Measurements from ENCODE around the gene SMC1B. TPM values are rescaled to one million over a fixed set of nuclear protein-coding genes. Genes with fewer than 3 reads are reported as not detected.

The SMC1B gene
- total RNA-seq, 2 donors from 2014 or later: 0.07 to 0.14 TPM

- Mint-ChIP-seq H3K36me3 (no peaks in the 10 kb centered on the region), H3K27ac (no peak overlapping the region), H3K4me1 (ENCODE audit: low read depth in 2 of 2) (peaks cover 9 to 10% of the 10 kb centered on the region in 2 donors), H3K27me3 (peaks cover 3 to 4% of the 10 kb centered on the region in 2 donors), H3K4me3 (no peak overlapping the region), H3K9me3 (no peaks in the 10 kb centered on the region)
- DNase-seq (ENCODE audit: low spot score): peak; percentile 81
- peak; percentile 77 to 79 for ATAC-seq
Measured at GRCh38 chr22:45435544-45436139, 22.2 kb upstream of the SMC1B start.

GRCh38 chr22:45434981-45435380 lies 21.6 kb upstream of the SMC1B start:
- DNase-seq (ENCODE audit: low spot score) (no peak), ATAC-seq (no peak)
- H3K36me3 Mint-ChIP-seq: no peaks in the 10 kb centered on the region
- no peak overlapping the region for H3K4me3 Mint-ChIP-seq
- H3K27me3 Mint-ChIP-seq: no peaks in the 10 kb centered on the region
- H3K4me1 Mint-ChIP-seq (ENCODE audit: low read depth in 2 of 2): peaks cover 7 to 10% of the 10 kb centered on the region in 2 donors
- no peaks in the 10 kb centered on the region for H3K9me3 Mint-ChIP-seq
- no peak overlapping the region for H3K27ac Mint-ChIP-seq

DNA sequence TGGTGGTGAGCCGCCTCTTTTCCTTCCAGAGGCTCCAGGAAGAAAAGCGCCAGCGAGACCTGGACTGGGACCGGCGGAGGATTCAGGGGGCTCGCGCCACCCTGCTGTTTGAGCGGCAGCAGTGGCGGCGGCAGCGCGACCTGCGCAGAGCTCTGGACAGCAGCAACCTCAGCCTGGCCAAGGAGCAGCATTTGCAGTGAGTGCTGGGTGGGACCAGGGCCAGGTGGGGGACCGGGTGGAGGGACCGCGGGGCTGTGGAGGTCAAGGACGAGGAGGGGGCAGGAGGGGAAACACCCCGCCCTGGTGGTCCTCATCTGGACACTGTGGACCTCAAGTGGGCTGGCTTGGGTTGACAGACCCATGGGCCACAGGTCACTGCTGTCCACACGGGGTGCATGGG lies 17.5 kb upstream of the SMC1B start:
- DNase-seq (ENCODE audit: low spot score): no peak
- no peak overlapping the region for H3K27ac Mint-ChIP-seq
- ATAC-seq: no peak
- peaks cover 7 to 8% of the 10 kb centered on the region in 2 donors for H3K4me1 Mint-ChIP-seq (ENCODE audit: low read depth in 2 of 2)
- H3K36me3 Mint-ChIP-seq: no peaks in the 10 kb centered on the region
- H3K4me3 Mint-ChIP-seq: no peak overlapping the region
- no peaks in the 10 kb centered on the region for H3K9me3 Mint-ChIP-seq
- no peaks in the 10 kb centered on the region for H3K27me3 Mint-ChIP-seq

DNA sequence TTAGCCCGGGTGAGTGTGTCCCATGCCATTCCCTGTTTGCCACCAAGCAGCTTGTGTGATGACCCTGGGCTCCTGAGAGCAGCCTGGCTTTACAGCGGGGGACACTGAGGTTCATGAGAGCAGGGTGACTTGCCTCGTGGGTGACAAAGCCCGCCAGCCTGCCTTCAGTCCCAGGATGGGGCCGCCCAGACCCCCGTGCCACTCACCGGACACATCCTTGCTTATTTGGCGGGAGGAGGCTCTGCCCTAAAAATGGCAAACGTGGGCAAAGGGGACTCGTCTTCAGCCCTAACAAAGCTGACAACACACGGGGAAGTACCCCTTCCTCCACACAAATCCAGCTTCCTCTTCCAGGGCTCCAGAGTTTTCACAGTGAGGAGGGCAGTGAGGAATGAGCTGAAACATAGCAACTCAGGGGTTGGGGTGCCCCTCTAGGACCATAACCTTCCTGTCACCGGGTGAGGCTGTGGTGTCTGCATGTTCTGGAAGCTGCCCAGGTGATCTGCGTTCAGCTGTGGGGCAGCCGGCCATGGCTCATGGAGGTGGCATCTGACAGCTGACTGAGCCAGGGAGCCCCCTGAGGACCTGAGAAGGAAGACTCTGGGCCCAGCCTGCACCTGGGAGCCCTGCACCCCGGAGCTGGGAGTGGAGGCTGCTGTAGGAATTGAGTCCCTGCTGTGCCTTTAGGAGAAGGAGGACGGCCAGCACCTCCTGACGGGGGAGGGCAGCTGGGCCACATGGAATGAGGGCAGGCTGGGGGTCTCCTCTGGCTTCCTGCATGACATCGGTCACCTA lies 16.8 kb upstream of the SMC1B start:
- Mint-ChIP-seq H3K27ac (no peak overlapping the region), H3K9me3 (no peaks in the 10 kb centered on the region), H3K4me1 (ENCODE audit: low read depth in 2 of 2) (peaks cover under 1 to 2% of the 10 kb centered on the region in 2 donors), H3K36me3 (no peaks in the 10 kb centered on the region), H3K4me3 (no peak overlapping the region), H3K27me3 (no peaks in the 10 kb centered on the region)
- DNase-seq (ENCODE audit: low spot score) (no peak), ATAC-seq (no peak)

DNA sequence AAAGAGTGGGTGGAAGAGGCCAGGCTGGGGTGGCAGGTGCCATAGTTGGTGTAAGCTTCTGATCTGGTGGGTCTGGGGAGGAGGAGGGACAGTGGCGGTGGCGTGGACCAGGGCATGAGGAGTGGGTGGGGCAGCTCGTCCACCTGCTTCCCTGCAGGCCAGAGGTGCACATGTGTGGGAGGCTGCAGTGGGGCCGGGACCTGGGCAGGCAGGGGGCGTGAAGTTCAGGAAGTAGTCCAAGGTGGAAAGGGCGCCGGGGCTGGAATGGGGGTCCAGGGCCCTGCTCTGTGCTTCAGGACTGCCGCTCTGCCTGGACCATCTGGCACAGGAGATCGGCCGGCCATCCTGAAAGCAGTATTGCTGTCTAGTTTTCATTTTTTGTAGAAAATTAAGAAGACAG lies 16.0 kb upstream of the SMC1B start:
- no peak for ATAC-seq
- no peaks in the 10 kb centered on the region for H3K27me3 Mint-ChIP-seq
- DNase-seq (ENCODE audit: low spot score): no peak
- H3K36me3 Mint-ChIP-seq: no peaks in the 10 kb centered on the region
- no peak overlapping the region for H3K4me3 Mint-ChIP-seq
- H3K27ac Mint-ChIP-seq: no peak overlapping the region
- H3K4me1 Mint-ChIP-seq (ENCODE audit: low read depth in 2 of 2): no peaks in the 10 kb centered on the region
- H3K9me3 Mint-ChIP-seq: no peaks in the 10 kb centered on the region

GRCh38 chr22:45428391-45429385 lies 15.3 kb upstream of the SMC1B start:
- H3K4me3 Mint-ChIP-seq: no peak overlapping the region
- no peak for DNase-seq (ENCODE audit: low spot score)
- no peaks in the 10 kb centered on the region for H3K9me3 Mint-ChIP-seq

GRCh38 chr22:45427114-45427513 lies 13.7 kb upstream of the SMC1B start:
- no peak overlapping the region for H3K27ac Mint-ChIP-seq
- no peaks in the 10 kb centered on the region for H3K4me1 Mint-ChIP-seq (ENCODE audit: low read depth in 2 of 2)
- no peak for DNase-seq (ENCODE audit: low spot score)
- no peak for ATAC-seq
- no peaks in the 10 kb centered on the region for H3K36me3 Mint-ChIP-seq
- H3K27me3 Mint-ChIP-seq: no peaks in the 10 kb centered on the region
- H3K9me3 Mint-ChIP-seq: no peaks in the 10 kb centered on the region
- H3K4me3 Mint-ChIP-seq: no peak overlapping the region

More at GRCh38 chr22:45428391-45429385, 15.3 kb upstream of the SMC1B start:
- Mint-ChIP-seq H3K4me1 (ENCODE audit: low read depth in 2 of 2) (no peaks in the 10 kb centered on the region), H3K27ac (no peak overlapping the region), H3K27me3 (no peaks in the 10 kb centered on the region), H3K36me3 (no peaks in the 10 kb centered on the region)
- ATAC-seq: no peak

- no peaks in the 10 kb centered on the region for H3K9me3 Mint-ChIP-seq
Measured at GRCh38 chr22:45426387-45426786, 13.0 kb upstream of the SMC1B start.

DNA sequence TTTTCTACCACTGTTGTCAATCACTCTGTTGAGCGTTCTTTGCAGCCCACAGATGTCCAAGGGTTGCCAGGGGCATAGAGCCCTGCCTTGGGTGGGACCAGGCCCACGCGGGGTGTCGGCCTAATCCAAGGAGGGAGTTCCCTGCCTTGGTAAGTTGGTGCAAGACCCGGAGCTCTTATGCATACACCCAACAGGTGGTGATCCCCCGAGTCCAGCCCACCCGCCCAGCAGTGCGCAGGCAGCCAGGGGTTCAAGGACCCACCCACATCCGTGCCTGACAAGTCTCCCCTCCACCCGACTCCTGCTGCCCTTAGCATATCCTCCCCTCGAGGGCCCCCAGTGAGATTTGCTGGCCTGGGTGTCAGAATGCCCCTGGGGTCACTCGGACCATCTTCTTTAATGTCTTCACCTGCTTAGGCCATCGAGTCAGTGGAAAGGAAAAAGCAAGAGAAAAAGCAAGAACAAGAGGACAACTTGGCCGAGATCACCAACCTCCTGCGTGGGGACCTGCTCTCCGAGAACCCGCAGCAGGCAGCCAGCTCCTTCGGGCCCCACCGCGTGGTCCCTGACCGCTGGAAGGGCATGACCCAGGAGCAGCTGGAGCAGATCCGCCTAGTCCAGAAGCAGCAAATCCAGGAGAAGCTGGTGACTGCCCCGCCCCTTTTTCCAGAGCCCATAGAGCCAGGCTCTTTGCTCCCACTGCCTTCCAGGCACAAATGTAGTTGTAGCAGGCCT lies 12.3 kb upstream of the SMC1B start:
- Mint-ChIP-seq H3K27me3 (no peaks in the 10 kb centered on the region), H3K27ac (no peak overlapping the region), H3K4me1 (ENCODE audit: low read depth in 2 of 2) (peaks cover 0 to 1% of the 10 kb centered on the region in 2 donors), H3K9me3 (no peaks in the 10 kb centered on the region), H3K4me3 (no peak overlapping the region), H3K36me3 (no peaks in the 10 kb centered on the region)
- DNase-seq (ENCODE audit: low spot score) (no peak), ATAC-seq (no peak)

More at GRCh38 chr22:45426387-45426786, 13.0 kb upstream of the SMC1B start:
- H3K4me3 Mint-ChIP-seq: no peak overlapping the region
- H3K27ac Mint-ChIP-seq: no peak overlapping the region
- no peaks in the 10 kb centered on the region for H3K27me3 Mint-ChIP-seq
- DNase-seq (ENCODE audit: low spot score): no peak
- no peak for ATAC-seq
- no peaks in the 10 kb centered on the region for H3K4me1 Mint-ChIP-seq (ENCODE audit: low read depth in 2 of 2)
- no peaks in the 10 kb centered on the region for H3K36me3 Mint-ChIP-seq

DNA sequence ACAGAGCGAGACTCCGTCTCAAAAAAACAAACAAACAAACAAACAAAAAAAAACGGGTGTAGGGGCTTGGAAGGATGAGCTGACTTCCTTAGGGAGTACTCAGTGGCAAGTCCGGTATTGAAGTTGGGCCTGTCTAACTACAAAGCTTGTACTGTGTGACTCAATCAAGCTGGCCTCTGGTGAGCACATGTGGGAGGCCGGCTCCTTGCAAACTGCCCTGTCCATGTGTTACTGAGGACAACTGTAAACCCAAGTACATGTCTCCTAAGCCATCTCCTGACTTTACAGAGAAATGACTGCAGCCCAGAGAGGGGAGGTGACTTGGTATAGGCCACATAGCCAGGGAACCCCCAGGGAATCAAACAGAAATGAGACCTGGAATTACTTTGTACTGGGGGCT lies 11.7 kb upstream of the SMC1B start:
- no peaks in the 10 kb centered on the region for H3K9me3 Mint-ChIP-seq
- DNase-seq (ENCODE audit: low spot score) (no peak), ATAC-seq (no peak)
- no peaks in the 10 kb centered on the region for H3K27me3 Mint-ChIP-seq
- no peaks in the 10 kb centered on the region for H3K36me3 Mint-ChIP-seq
- peaks cover 0 to 6% of the 10 kb centered on the region in 2 donors for H3K4me1 Mint-ChIP-seq (ENCODE audit: low read depth in 2 of 2)
- no peak overlapping the region for H3K4me3 Mint-ChIP-seq
- no peak overlapping the region for H3K27ac Mint-ChIP-seq

GRCh38 chr22:45424241-45424731 lies 10.9 kb upstream of the SMC1B start:
- Mint-ChIP-seq H3K36me3 (no peaks in the 10 kb centered on the region), H3K27me3 (no peaks in the 10 kb centered on the region), H3K4me3 (no peak overlapping the region), H3K4me1 (ENCODE audit: low read depth in 2 of 2) (peaks cover 0 to 6% of the 10 kb centered on the region in 2 donors), H3K27ac (no peak overlapping the region), H3K9me3 (no peaks in the 10 kb centered on the region)
- ATAC-seq: no peak
- DNase-seq (ENCODE audit: low spot score): no peak

DNA sequence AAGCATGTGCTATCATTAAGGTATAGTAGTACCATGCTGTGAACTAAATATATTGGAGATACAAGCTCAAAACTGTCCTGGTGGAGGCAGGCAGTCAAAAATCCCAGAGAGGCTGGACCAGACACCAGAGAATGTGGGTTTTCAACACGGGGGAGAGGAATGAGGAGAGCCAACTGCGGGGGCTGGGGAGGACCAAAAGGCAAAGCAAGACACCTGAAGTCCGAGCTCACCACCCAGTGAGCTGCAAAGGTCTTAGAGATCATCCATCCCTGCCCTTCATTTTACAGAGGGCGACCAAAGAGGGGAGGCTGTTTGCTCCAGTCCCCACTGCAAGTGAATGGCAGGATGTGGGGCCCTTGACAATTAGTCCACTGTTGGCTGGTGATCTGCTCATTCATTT lies 10.1 kb upstream of the SMC1B start:
- Mint-ChIP-seq H3K4me1 (ENCODE audit: low read depth in 2 of 2) (peaks cover 0 to 6% of the 10 kb centered on the region in 2 donors), H3K27ac (no peak overlapping the region), H3K36me3 (no peaks in the 10 kb centered on the region), H3K9me3 (no peaks in the 10 kb centered on the region), H3K27me3 (no peaks in the 10 kb centered on the region), H3K4me3 (no peak overlapping the region)
- no peak for DNase-seq (ENCODE audit: low spot score)
- no peak for ATAC-seq
